Uterus (tissue), 2 donors: Measurements from ENCODE around the gene DIO3.

Experiments used
- POLR2A ChIP-seq, 2 donors: fragments of 450-650 bp; IDR thresholded peaks; one replicate each; pipeline ENCODE4 v1.6.1; 2016; ENCODE audit warnings: antibody characterized with exemption in 2 of 2, mild to moderate bottlenecking in 1 of 2, moderate library complexity in 1 of 2
- TF ChIP-seq, protein P1 (sequence below), 4 experiments: fragments of 200-600 bp in 2 of 4; fragments of 450-650 bp in 2 of 4; sonication (generic) in 2 of 4; IDR thresholded peaks; one replicate each; pipeline ENCODE4 v1.5.1; 2016 to 2019; ENCODE audit warnings: antibody characterized with exemption in 4 of 4, mild to moderate bottlenecking in 2 of 4, moderate library complexity in 1 of 4

DNA sequence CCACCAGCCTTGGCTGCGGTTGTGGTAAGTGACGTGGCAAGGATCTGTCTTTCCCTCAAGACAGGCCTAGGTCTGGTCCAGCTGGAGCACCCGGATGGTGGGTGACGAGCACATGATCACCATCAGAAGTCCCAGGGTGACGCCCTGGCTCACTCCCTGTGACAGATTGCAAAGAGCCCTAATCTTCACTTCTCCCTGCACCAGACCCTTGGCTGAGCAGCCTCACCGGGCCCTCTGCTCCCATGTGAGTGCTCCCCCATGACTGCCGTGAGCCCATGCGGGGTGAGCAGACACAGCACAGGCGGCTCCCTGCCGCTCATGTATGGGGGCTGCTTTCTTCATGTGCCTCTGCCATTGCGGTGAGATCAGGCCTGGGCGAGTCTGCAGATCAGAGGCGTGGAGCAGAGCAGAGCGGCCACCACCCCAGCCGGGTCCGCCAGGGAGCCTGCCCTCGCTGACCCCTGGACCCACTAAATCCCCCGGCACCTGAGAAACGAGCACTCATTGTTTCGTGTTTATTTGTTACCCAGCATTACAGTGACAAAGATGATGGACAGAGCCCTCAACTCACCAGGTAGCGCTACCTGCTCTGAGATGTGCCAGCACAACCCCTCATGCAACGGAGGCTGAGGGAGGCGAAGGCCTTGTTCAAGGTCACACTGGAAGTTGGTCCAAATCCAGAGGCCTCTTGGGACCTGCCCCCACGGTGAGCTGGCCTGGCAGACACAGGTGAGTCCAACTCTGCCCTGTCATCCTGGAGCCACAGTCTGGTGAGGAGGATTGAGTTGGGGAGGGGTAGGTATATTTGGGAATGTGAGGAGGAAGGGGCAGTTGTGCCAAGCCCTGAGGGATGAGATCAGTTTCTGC is 9.3 kb upstream of the DIO3 start:
- TF ChIP-seq, protein P1, sequence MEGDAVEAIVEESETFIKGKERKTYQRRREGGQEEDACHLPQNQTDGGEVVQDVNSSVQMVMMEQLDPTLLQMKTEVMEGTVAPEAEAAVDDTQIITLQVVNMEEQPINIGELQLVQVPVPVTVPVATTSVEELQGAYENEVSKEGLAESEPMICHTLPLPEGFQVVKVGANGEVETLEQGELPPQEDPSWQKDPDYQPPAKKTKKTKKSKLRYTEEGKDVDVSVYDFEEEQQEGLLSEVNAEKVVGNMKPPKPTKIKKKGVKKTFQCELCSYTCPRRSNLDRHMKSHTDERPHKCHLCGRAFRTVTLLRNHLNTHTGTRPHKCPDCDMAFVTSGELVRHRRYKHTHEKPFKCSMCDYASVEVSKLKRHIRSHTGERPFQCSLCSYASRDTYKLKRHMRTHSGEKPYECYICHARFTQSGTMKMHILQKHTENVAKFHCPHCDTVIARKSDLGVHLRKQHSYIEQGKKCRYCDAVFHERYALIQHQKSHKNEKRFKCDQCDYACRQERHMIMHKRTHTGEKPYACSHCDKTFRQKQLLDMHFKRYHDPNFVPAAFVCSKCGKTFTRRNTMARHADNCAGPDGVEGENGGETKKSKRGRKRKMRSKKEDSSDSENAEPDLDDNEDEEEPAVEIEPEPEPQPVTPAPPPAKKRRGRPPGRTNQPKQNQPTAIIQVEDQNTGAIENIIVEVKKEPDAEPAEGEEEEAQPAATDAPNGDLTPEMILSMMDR (IDR thresholded peaks at IDR 0.05), result no peak
- no peak for TF ChIP-seq POLR2A (IDR thresholded peaks at IDR 0.05)
